Fibroblast of villous mesenchyme (primary cell): Measurements from ENCODE around the gene STK38. TPM values are rescaled to one million over a fixed set of nuclear protein-coding genes. Genes with fewer than 3 reads are reported as not detected.

ENCODE experiments used
- DNase-seq: peaks from one replicate; pipeline ENCODE4 v3.0.0-alpha.2; 2010; ENCODE audit warnings: low read depth
- H3K4me3 ChIP-seq: 2 replicates; pipeline ENCODE4 v1.5.1; 2011; ENCODE audit warnings: low read depth, mild to moderate bottlenecking, low read length
- CTCF ChIP-seq: IDR thresholded peaks from 2 replicates; pipeline ENCODE4 v1.5.1; 2012; ENCODE audit warnings: low read depth, mild to moderate bottlenecking, low read length; ENCODE audit not compliant: insufficient read depth
- total RNA-seq: library from RNA; depleted of rRNA; stranded (reverse); fragments of >200 nt; gene quantifications from 2 replicates; pipeline ENCODE4 v1.2.3, GENCODE V29; 2012

STK38 gene
- total RNA-seq, 1 donor, result 55.3 TPM

GRCh38 chr6:36542041-36542440 lies 5.2 kb downstream of the STK38 start:
- H3K4me3 ChIP-seq, result no peak overlapping the region
- TF ChIP-seq CTCF, result no peak
- no peak for DNase-seq

- peak; percentile 22 for TF ChIP-seq CTCF
- no peak overlapping the region for H3K4me3 ChIP-seq
- DNase-seq, result no peak
Observed at GRCh38 chr6:36539814-36540568, 7.3 kb downstream of the STK38 start.

- peak; percentile 66 for DNase-seq
- H3K4me3 ChIP-seq, result no peak overlapping the region
- no peak for TF ChIP-seq CTCF
Observed at GRCh38 chr6:36536873-36537547, 10.3 kb downstream of the STK38 start.

- no peak for TF ChIP-seq CTCF
- peak; percentile 21 for DNase-seq
- no peak overlapping the region for H3K4me3 ChIP-seq
Observed at GRCh38 chr6:36533321-36533720, 14.0 kb downstream of the STK38 start.

GRCh38 chr6:36526066-36526465 lies 21.2 kb downstream of the STK38 start:
- TF ChIP-seq CTCF, result no peak
- DNase-seq, result no peak
- H3K4me3 ChIP-seq, result no peak overlapping the region

- no peak overlapping the region for H3K4me3 ChIP-seq
- DNase-seq, result no peak
- no peak for TF ChIP-seq CTCF
Observed at GRCh38 chr6:36525346-36525745, 21.9 kb downstream of the STK38 start.

GRCh38 chr6:36524871-36525270 lies 22.4 kb downstream of the STK38 start:
- DNase-seq, result no peak
- no peak for TF ChIP-seq CTCF
- no peak overlapping the region for H3K4me3 ChIP-seq
